ENCODE data around the gene FAM181B.
"Not testable (repeated sequence)": the region's sequence is repeated elsewhere in the genome, so short reads cannot be mapped to it uniquely, and the experiment has no call there.

The FAM181B gene

GRCh38 chr11:82732734-82733443 is 775 bp downstream of the FAM181B start:
- no peak for DNase-seq (ENCODE audit: low read depth in 1 of 2, low spot score in 1 of 2)

- DNase-seq (ENCODE audit: low read depth in 1 of 2, low spot score in 1 of 2), result no peak
Observed at GRCh38 chr11:82732348-82732733, 1.3 kb downstream of the FAM181B start.

GRCh38 chr11:82731691-82732277 is 1.9 kb downstream of the FAM181B start:
- no peak for DNase-seq (ENCODE audit: low read depth in 1 of 2, low spot score in 1 of 2)

- no peak for DNase-seq (ENCODE audit: low read depth in 1 of 2, low spot score in 1 of 2)
Observed at GRCh38 chr11:82730754-82731153, 2.9 kb downstream of the FAM181B start.

- DNase-seq (ENCODE audit: low read depth in 1 of 2, low spot score in 1 of 2), result no peak
Observed at GRCh38 chr11:82730286-82730685, 3.4 kb downstream of the FAM181B start.

DNA sequence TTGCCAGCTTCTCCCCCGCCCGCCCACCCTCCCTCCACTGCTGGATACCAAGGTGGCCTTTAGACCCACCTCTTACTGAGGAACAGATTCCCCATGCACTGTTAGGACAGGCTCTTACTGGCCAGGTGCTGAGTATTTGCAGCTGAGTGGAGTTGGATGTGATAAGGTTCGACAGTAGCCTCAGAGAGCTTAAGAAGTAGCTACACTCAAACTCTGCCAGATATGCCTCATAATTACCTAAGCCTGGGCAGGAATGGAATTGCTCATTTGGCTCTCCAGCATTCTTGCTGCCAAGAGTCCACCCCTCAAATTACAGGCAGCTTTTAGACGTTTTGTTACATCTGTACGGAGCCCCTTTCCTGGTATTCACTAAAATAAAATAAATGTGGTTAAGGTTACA is 9.6 kb downstream of the FAM181B start:
- no peak for DNase-seq (ENCODE audit: low read depth in 1 of 2, low spot score in 1 of 2)

DNA sequence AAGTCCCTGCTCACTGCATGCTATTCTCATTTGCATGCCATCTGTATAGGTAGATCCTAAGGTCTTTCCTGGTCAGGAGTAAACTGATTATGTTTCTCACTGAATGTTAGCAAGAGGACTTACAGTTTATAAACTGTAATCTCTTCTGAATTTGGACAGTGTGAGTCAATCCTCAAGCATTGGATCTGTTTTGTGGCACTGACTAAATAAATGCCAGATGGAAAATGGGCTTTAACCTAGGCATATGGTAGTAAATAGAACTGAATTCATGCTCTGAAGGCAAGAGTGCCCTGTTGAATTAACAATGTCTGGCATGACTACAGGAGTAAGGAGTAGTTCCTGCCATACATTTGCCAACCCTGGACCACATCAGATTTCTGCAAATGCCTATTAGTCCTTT is 11.4 kb downstream of the FAM181B start:
- DNase-seq (ENCODE audit: low read depth in 1 of 2, low spot score in 1 of 2), result no peak

GRCh38 chr11:82720267-82721065 is 13.2 kb downstream of the FAM181B start:
- DNase-seq (ENCODE audit: low read depth in 1 of 2, low spot score in 1 of 2), result no peak

- DNase-seq (ENCODE audit: low read depth in 1 of 2, low spot score in 1 of 2), result no peak
Observed at GRCh38 chr11:82719361-82720105, 14.1 kb downstream of the FAM181B start.

DNA sequence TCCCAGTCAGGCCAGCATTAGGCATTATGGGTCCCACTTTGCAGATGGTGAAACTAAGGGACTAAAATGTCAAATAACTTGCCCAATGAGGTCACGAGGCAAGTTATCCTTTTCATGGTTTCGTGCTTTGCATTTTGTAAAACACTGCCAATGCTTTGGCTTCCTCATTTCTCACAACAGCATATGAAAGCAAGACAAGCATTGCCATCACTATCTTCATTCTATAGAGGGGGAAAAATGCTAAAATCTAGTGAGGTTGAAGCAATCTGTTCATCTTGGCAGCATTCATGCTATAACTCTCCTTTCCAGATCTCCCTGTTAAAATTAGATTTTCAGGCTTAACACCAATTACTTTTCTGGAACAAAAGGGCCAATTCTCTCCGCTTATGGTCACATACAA is 14.8 kb downstream of the FAM181B start:
- DNase-seq (ENCODE audit: low read depth in 1 of 2, low spot score in 1 of 2), result no peak

DNA sequence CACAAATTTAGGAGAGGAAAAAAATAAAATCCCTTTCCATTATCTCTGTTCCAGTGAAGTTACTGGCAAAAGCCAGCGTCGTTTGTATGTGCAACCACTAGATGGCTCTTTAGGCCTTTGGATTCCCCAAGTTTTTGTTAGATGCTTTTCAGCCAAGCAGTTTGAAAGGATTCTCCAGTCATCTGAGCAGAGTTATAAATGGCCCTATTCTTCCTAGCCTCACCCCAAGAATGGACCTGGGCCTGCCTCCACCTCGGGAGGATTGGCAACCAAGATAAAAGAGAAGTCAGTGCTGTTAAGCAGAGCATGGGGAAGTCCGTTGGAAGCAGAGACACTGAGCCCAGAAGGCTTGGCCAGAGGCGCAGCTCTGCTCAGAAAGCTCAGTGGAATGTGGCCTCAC is 15.4 kb downstream of the FAM181B start:
- no peak for DNase-seq (ENCODE audit: low read depth in 1 of 2, low spot score in 1 of 2)

DNA sequence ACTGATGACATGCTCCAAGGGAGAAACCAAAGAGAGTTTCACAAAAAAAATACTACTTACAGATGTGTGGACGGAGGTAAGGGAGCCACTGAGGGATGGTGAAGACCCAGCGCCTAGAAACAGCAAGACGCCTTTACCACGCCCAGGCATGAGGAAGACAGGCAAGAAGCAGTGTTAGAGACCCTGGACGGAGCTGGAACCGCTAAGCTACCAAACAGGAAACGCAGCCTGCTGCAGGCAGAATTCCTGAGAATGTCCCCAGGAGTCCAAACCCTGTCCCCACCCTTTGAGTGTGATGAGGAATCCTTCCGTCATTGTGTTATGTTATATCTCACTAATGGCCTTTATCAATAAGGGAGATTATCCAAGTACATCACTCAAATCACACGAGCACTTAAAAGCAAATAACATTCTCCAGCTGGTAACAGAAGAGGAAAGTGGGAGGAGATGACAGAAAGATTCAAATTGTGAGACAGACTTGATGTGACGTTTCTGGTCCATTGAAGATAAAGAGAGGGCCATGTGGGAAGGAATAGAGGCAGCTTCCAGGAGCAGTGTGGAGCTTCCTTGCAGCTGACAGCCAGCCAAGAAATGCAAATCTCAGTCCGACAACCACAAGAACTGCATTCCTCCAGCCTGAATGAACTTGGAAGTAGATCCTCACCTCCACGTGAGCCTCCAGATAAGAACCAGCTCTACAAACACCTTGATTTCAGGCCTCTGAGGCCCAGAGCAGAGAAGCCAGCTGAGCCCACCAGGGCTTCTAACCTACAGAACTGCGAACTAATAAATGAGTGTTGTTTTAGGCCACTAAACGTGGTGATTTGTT is 19.1 kb downstream of the FAM181B start:
- DNase-seq (ENCODE audit: low read depth in 1 of 2, low spot score in 1 of 2), result no peak

GRCh38 chr11:82711648-82712047 is 22.0 kb downstream of the FAM181B start:
- DNase-seq (ENCODE audit: low read depth in 1 of 2, low spot score in 1 of 2), result no peak

DNA sequence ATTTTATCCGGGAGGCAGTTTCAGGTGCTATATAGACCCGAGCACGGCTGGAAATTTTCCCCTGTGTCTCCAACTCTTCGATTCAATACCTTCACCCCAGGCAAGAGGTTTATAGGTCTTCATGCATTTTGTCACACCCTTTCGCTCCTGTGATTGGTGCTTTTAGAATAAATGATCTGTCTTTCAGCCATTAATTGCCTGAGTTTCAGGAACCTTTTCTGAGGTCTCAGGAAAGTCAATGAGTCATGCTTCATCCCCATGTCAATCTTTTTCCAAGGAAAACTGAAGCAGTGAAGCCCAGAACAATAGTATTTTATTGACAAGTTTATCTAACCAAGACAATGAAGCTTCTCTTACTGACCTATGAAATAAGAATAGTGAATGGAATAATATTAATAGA is 29.9 kb downstream of the FAM181B start:
- no peak for DNase-seq (ENCODE audit: low read depth in 1 of 2, low spot score in 1 of 2)

- no peak for DNase-seq (ENCODE audit: low read depth in 1 of 2, low spot score in 1 of 2)
Observed at GRCh38 chr11:82703226-82703625, 30.4 kb downstream of the FAM181B start.

- no peak for DNase-seq (ENCODE audit: low read depth in 1 of 2, low spot score in 1 of 2)
Observed at GRCh38 chr11:82701847-82702520, 31.7 kb downstream of the FAM181B start.

- DNase-seq (ENCODE audit: low read depth in 1 of 2, low spot score in 1 of 2), result no peak
Observed at GRCh38 chr11:82698576-82699352, 34.9 kb downstream of the FAM181B start.

DNA sequence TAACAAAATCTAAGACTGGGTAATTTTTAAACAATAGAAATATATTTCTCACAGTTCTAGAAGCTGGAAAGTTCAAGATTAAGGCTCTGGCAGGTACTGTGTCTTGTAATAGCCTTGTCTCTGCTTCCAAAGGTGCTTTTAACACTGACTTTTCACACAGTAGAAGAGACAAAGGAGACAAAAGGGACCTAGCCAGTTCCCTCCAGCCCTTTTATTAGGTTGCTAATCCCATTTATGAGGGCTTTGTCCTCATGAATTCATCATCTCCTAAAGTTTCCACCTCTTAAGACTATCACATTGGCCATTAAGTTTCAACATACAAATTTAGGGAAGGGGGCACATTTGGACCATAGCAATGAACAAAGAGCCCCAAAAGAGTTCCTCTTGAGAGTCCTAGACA is 40.7 kb downstream of the FAM181B start:
- DNase-seq (ENCODE audit: low read depth in 1 of 2, low spot score in 1 of 2), result no peak

DNA sequence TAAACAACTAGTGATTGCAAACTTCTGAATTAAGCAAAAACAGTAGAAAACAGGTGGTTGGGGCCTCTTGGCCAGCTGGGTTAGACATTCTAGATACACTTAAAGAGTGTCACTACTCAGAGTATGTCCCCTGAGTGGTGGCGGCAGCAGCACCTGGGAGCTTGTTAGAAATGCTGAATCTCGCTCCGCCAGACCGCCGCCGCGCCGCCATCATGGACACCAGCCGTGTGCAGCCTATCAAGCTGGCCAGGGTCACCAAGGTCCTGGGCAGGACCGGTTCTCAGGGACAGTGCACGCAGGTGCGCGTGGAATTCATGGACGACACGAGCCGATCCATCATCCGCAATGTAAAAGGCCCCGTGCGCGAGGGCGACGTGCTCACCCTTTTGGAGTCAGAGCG is 44.3 kb downstream of the FAM181B start:
- DNase-seq (ENCODE audit: low read depth in 1 of 2, low spot score in 1 of 2), result not testable (repeated sequence)

Measured in stimulated activated CD4-positive, alpha-beta T cell treated with anti-CD3 and anti-CD28 coated beads, Interleukin-15, amount 100 ng/mL, for 1 hour (primary cell).